ENCODE measurements around the gene RAB3C. TPM values are rescaled to one million over a fixed set of nuclear protein-coding genes. Genes with fewer than 3 reads are reported as not detected.
A peak's percentile ranks its signal among the peaks of the same experiment; 100 is the strongest.

RAB3C gene
- total and polyA plus RNA-seq, 9 donors: 0.11 to 17.2 (median 2.7) TPM

DNA sequence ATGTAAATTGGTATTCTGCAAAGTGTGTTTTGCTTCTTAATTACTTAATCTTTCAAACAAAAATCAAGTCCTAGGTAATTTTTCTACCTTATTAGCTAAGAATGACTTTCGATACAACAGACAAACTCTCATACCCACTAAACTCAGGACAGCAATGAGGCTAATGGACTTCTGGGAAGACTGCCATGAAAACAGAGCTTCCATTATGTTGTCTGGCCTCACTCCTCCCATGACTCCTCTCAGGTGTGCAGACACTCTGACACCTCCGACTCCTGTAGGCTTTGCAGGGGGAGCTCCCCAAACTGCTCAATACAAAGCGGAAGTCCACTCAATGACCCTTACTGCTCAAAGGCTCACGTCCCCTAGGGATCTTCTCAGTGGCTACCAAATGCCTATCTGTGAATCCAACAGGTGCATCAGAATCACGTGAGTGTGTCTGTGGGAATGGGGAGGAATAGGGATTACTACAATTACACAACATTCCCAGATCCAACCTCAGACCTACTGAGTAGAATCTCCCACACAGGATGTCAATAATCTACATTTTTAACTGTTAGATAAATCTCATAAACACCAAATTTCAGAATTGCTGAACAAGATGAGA lies 289.9 kb downstream of the RAB3C start:
- no peaks in the 10 kb centered on the region for H3K36me3 ChIP-seq
- TF ChIP-seq, protein P1, sequence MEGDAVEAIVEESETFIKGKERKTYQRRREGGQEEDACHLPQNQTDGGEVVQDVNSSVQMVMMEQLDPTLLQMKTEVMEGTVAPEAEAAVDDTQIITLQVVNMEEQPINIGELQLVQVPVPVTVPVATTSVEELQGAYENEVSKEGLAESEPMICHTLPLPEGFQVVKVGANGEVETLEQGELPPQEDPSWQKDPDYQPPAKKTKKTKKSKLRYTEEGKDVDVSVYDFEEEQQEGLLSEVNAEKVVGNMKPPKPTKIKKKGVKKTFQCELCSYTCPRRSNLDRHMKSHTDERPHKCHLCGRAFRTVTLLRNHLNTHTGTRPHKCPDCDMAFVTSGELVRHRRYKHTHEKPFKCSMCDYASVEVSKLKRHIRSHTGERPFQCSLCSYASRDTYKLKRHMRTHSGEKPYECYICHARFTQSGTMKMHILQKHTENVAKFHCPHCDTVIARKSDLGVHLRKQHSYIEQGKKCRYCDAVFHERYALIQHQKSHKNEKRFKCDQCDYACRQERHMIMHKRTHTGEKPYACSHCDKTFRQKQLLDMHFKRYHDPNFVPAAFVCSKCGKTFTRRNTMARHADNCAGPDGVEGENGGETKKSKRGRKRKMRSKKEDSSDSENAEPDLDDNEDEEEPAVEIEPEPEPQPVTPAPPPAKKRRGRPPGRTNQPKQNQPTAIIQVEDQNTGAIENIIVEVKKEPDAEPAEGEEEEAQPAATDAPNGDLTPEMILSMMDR (IDR thresholded peaks at IDR 0.05): no peak
- H3K27me3 ChIP-seq: no peaks in the 10 kb centered on the region
- DNase-seq: no peak
- H3K27ac ChIP-seq: no peak overlapping the region
- no peak overlapping the region for H3K4me3 ChIP-seq
- WGBS, 3 donors: 86 to 89% (median 87%) methylated on average over 5 of the region's 5 CpGs
- no peaks in the 10 kb centered on the region for H3K9me3 ChIP-seq
- no peaks in the 10 kb centered on the region for H3K4me1 ChIP-seq (ENCODE audit: insufficient read depth)
- intact Hi-C loops (cut with DNase I): loop anchor here in 1 of 4 donors (10.0 kb wide), 1 partner anchor 302 kb away; no protein-coding TSS in a partner anchor

DNA sequence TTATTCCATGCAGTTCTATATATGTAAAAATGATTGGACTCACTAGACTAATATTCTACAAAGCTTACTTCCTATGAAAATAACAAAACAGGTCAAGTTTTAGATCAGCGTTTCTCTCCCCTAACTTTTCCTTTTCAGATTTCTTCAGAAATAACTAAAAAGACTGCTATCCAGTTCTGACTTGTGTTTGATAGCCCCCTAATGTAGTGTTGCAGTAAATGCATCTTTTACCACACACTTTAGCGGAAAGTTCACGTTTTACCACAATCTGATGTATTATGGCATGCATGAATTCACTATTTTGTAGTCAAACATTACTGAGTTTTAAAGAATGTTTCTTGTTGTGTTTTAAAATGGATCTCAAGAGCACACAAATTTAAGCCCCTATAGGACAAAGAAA lies 292.7 kb downstream of the RAB3C start:
- no peaks in the 10 kb centered on the region for H3K9me3 ChIP-seq
- intact Hi-C loops (cut with DNase I): loop anchor here in 1 of 4 donors (5.0 to 10.0 kb wide), 2 partner anchors 132 to 299 kb away; no protein-coding TSS in a partner anchor
- no peak overlapping the region for H3K27ac ChIP-seq
- TF ChIP-seq POLR2A (IDR thresholded peaks at IDR 0.05) (no peak), EP300 (IDR thresholded peaks at IDR 0.05) (no peak)
- TF ChIP-seq, protein P1 (IDR thresholded peaks at IDR 0.05): no peak
- no peaks in the 10 kb centered on the region for H3K36me3 ChIP-seq
- no peaks in the 10 kb centered on the region for H3K4me1 ChIP-seq (ENCODE audit: insufficient read depth)
- no peaks in the 10 kb centered on the region for H3K27me3 ChIP-seq
- no peak for DNase-seq
- WGBS, 3 donors: 53 to 65% (median 55%) methylated on average over 3 of the region's 3 CpGs
- no peak overlapping the region for H3K4me3 ChIP-seq

DNA sequence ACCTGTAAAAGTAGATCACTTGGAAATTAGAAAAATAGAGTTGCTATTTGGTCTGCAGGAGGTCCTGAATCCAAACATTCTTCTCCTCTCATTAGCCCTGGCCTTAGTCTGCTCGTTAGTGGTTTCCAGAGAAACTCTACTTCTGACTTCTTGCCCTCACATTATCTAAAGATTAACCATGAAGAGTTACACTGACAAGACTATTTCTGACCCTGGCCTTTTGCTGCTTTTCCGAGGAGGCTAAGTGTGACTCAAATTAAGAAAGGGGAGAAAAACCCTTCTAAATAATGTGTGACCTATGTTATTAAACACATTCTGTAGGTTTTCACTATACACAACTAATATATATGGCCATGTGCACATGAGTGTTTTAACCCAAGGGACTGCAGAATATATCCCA lies 302.4 kb downstream of the RAB3C start:
- WGBS, 3 donors: 24 to 39% (median 36%) methylated on average over 2 of the region's 2 CpGs
- TF ChIP-seq, protein P1 (IDR thresholded peaks at IDR 0.05): no peak
- TF ChIP-seq EP300 (IDR thresholded peaks at IDR 0.05): no peak
- no peak for TF ChIP-seq POLR2A (IDR thresholded peaks at IDR 0.05)
- Histone ChIP-seq H3K36me3 (no peaks in the 10 kb centered on the region), H3K4me1 (ENCODE audit: insufficient read depth) (peaks cover 3% of the 10 kb centered on the region), H3K27ac (no peak overlapping the region), H3K9me3 (no peaks in the 10 kb centered on the region), H3K4me3 (no peak overlapping the region), H3K27me3 (no peaks in the 10 kb centered on the region)
- no peak for DNase-seq
- intact Hi-C loops (cut with DNase I): no loop called here

DNA sequence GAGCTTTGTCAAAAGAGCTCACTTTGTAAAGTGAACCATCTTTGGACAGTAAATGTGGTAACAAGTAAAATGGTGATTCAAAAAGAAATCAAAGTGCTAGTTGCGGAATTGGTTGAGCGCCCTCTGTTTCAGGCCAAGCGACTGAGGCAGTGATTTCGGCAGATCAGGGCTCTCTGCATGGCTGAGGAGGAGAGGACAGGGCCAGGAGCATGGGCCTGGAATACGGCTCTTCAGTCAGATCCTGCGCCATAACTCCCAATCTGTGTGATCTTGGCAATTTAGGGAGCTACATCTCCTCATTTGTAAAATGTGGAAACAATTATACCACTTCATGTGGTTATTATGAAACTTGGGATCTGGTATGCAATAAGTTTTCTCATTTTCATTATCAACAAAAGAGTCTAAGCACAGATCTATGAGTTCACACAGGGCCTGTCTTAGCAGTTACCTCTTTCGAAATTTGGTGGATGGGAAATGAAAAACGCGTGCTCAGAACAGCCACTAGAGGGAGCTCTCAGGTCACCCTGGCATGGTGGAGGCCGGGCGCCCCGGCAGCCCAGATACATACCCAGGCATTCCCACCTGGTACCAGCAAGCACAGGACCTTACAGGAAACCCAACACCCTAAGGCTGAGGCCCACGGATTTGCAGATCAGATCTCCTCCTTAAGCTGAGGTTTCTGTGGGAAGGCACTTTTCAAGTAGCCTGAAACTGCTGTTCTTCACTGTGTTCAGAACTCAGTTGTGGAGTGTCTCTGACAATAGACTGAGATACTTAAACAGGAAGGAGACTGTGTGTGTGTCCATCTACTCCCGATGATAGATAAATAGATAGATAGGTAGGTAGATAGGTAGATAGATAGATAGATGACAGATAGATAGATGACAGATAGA lies 303.7 kb downstream of the RAB3C start:
- Histone ChIP-seq H3K27ac (peak overlapping the region in 1 of 2 donors; percentile 41), H3K36me3 (no peaks in the 10 kb centered on the region), H3K9me3 (no peaks in the 10 kb centered on the region), H3K27me3 (no peaks in the 10 kb centered on the region), H3K4me3 (no peak overlapping the region), H3K4me1 (ENCODE audit: insufficient read depth) (peaks cover 3% of the 10 kb centered on the region)
- intact Hi-C loops (cut with DNase I): no loop called here
- TF ChIP-seq, protein P1 (IDR thresholded peaks at IDR 0.05): peak; percentile 62 to 79 (median 70)
- no peak for TF ChIP-seq EP300 (IDR thresholded peaks at IDR 0.05)
- peak; percentile 44 to 72 (median 64) for DNase-seq
- WGBS, 3 donors: 49 to 53% (median 52%) methylated on average over 14 of the region's 14 CpGs
